WTC11 (cell line): Measurements from ENCODE around the gene CRKL. TPM values are rescaled to one million over a fixed set of nuclear protein-coding genes. Genes with fewer than 3 reads are reported as not detected.

Source experiments
- ATAC-seq: fragments of 200-7000 bp; cut with Tn5 transposase; 2 replicates; pipeline ENCODE4 v1.10.0; 2021; ENCODE audit warnings: mild to moderate bottlenecking, moderate library complexity
- CTCF ChIA-PET: fragments of 300-600 bp; sonication (Branson Sonifier 250); formaldehyde crosslinking; loops from one replicate; lab custom pipeline; 2021; ENCODE audit warnings: antibody characterized with exemption; lab: Charles Lee
- POLR2A ChIA-PET: fragments of 350-600 bp; sonication (Branson Sonifier 250); formaldehyde crosslinking; loops from one replicate; lab custom pipeline; 2021; ENCODE audit warnings: antibody characterized with exemption; lab: Charles Lee
- DNase-seq: peaks from one replicate; pipeline ENCODE4 v3.0.0; 2021; ENCODE audit warnings: low spot score
- H3K27ac Mint-ChIP-seq: 2 replicates; pipeline ENCODE4 v1.8.0; 2021; ENCODE audit warnings: mixed read lengths
- H3K27me3 Mint-ChIP-seq: 2 replicates; pipeline ENCODE4 v1.8.0; 2021; ENCODE audit warnings: low read depth, mild to moderate bottlenecking, moderate library complexity, mixed read lengths
- H3K36me3 Mint-ChIP-seq: 2 replicates; pipeline ENCODE4 v1.8.0; 2021; ENCODE audit warnings: mixed read lengths
- H3K4me1 Mint-ChIP-seq: 2 replicates; pipeline ENCODE4 v1.8.0; 2022; ENCODE audit warnings: mixed read lengths
- H3K4me3 Mint-ChIP-seq: 2 replicates; pipeline ENCODE4 v1.8.0; 2021; ENCODE audit warnings: mild to moderate bottlenecking, moderate library complexity, mixed read lengths
- H3K9me3 Mint-ChIP-seq: 2 replicates; pipeline ENCODE4 v1.8.0; 2021; ENCODE audit warnings: mixed read lengths
- AFF4 ChIP-seq: sonication (generic); formaldehyde crosslinking; IDR thresholded peaks from 2 replicates; pipeline ENCODE4 v1.8.1; 2023; ENCODE audit warnings: mild to moderate bottlenecking, missing genetic modification reagents, borderline replicate concordance
- ATF1 ChIP-seq: sonication (generic); formaldehyde crosslinking; IDR thresholded peaks from 2 replicates; pipeline ENCODE4 v1.8.1; 2023; ENCODE audit warnings: mild to moderate bottlenecking, moderate library complexity, missing genetic modification reagents
- ATF2 ChIP-seq: sonication (generic); formaldehyde crosslinking; IDR thresholded peaks from 2 replicates; pipeline ENCODE4 v1.8.1; 2022; ENCODE audit warnings: low read depth, missing genetic modification reagents, borderline replicate concordance
- ATF6 ChIP-seq: sonication (generic); formaldehyde crosslinking; IDR thresholded peaks from 2 replicates; pipeline ENCODE4 v1.8.1; 2023; ENCODE audit warnings: mild to moderate bottlenecking, missing genetic modification reagents
- ESRRA ChIP-seq: sonication (generic); formaldehyde crosslinking; IDR thresholded peaks from 2 replicates; pipeline ENCODE4 v1.8.1; 2022; ENCODE audit warnings: mild to moderate bottlenecking, missing genetic modification reagents, borderline replicate concordance
- FOXP1 ChIP-seq: sonication (generic); formaldehyde crosslinking; IDR thresholded peaks from 2 replicates; pipeline ENCODE4 v1.8.0; 2022; ENCODE audit warnings: missing genetic modification reagents, mild to moderate bottlenecking, moderate library complexity, borderline replicate concordance
- GABPB1 ChIP-seq: sonication (generic); formaldehyde crosslinking; IDR thresholded peaks from 2 replicates; pipeline ENCODE4 v1.8.1; 2023; ENCODE audit warnings: mild to moderate bottlenecking, missing genetic modification reagents
- GRHL2 ChIP-seq: fragments of 250-450 bp; sonication (Bioruptor Pico); IDR thresholded peaks from 2 replicates; pipeline ENCODE4 v1.8.0; 2022; ENCODE audit warnings: mild to moderate bottlenecking, moderate library complexity; ENCODE audit not compliant: insufficient replicate concordance, severe bottlenecking
- HMGXB4 ChIP-seq: sonication (generic); formaldehyde crosslinking; IDR thresholded peaks from 2 replicates; pipeline ENCODE4 v1.8.1; 2023; ENCODE audit warnings: mild to moderate bottlenecking, moderate library complexity, missing genetic modification reagents
- IRF2 ChIP-seq: sonication (generic); formaldehyde crosslinking; IDR thresholded peaks from 2 replicates; pipeline ENCODE4 v1.8.0; 2022; ENCODE audit warnings: low read depth, missing genetic modification reagents, borderline replicate concordance
- KAT7 ChIP-seq: sonication (generic); formaldehyde crosslinking; IDR thresholded peaks from 2 replicates; pipeline ENCODE4 v1.8.1; 2023; ENCODE audit warnings: missing genetic modification reagents, mild to moderate bottlenecking, borderline replicate concordance
- NR1H2 ChIP-seq: sonication (generic); formaldehyde crosslinking; IDR thresholded peaks from 2 replicates; pipeline ENCODE4 v1.9.0; 2021; ENCODE audit warnings: mild to moderate bottlenecking, moderate library complexity, missing genetic modification reagents
- RELA ChIP-seq: sonication (generic); formaldehyde crosslinking; IDR thresholded peaks from 2 replicates; pipeline ENCODE4 v1.8.1; 2022; ENCODE audit warnings: missing genetic modification reagents, mild to moderate bottlenecking, borderline replicate concordance
- SOX15 ChIP-seq: fragments of 250-450 bp; sonication (Bioruptor Pico); IDR thresholded peaks from 2 replicates; pipeline ENCODE4 v1.9.0; 2021; ENCODE audit warnings: mild to moderate bottlenecking
- TEAD4 ChIP-seq: sonication (generic); formaldehyde crosslinking; IDR thresholded peaks from 2 replicates; pipeline ENCODE4 v1.8.0; 2022; ENCODE audit warnings: mild to moderate bottlenecking, missing genetic modification reagents
- ZBTB21 ChIP-seq: sonication (generic); formaldehyde crosslinking; IDR thresholded peaks from 2 replicates; pipeline ENCODE4 v1.8.1; 2023; ENCODE audit warnings: mild to moderate bottlenecking, missing genetic modification reagents, borderline replicate concordance
- ZMAT4 ChIP-seq: fragments of 250-450 bp; sonication (Bioruptor Pico); IDR thresholded peaks from 2 replicates; pipeline ENCODE4 v1.9.0; 2021; ENCODE audit warnings: mild to moderate bottlenecking
- ZNF317 ChIP-seq: sonication (generic); formaldehyde crosslinking; IDR thresholded peaks from 2 replicates; pipeline ENCODE4 v1.8.1; 2023; ENCODE audit warnings: low read depth, mild to moderate bottlenecking, moderate library complexity, missing genetic modification reagents, borderline replicate concordance
- ZNF532 ChIP-seq: fragments of 250-450 bp; sonication (Bioruptor Pico); IDR thresholded peaks from 2 replicates; pipeline ENCODE4 v1.9.0; 2021; ENCODE audit warnings: mild to moderate bottlenecking, borderline replicate concordance
- total RNA-seq: library from RNA; stranded (reverse); gene quantifications from 3 replicates; pipeline ENCODE4 v1.2.3, GENCODE V29; 2021

CRKL gene
- total RNA-seq, 1 experiment from 2014 or later = 114 TPM

- no peak for ATAC-seq
- no peaks in the 10 kb centered on the region for H3K9me3 Mint-ChIP-seq
- TF ChIP-seq ZNF532 (CRISPR knock-in tag) = no peak
- no peak for TF ChIP-seq NR1H2
- no peak for TF ChIP-seq ZMAT4 (CRISPR knock-in tag)
- no peak for TF ChIP-seq RELA (CRISPR knock-in tag)
- no peak for TF ChIP-seq GABPB1 (CRISPR knock-in tag)
- no peak for TF ChIP-seq AFF4 (CRISPR knock-in tag)
- TF ChIP-seq TEAD4 (CRISPR knock-in tag) = no peak
- no peak for TF ChIP-seq ESRRA (CRISPR knock-in tag)
- no peak for TF ChIP-seq ATF2
- TF ChIP-seq HMGXB4 (CRISPR knock-in tag) = no peak
- no peak for TF ChIP-seq ZNF317 (CRISPR knock-in tag)
- TF ChIP-seq GRHL2 (CRISPR knock-in tag) = no peak
- TF ChIP-seq SOX15 = no peak
- no peak for TF ChIP-seq ATF1 (CRISPR knock-in tag)
- no peak for TF ChIP-seq FOXP1 (CRISPR knock-in tag)
- TF ChIP-seq IRF2 (CRISPR knock-in tag) = no peak
- TF ChIP-seq KAT7 = no peak
- no peak for TF ChIP-seq ATF6 (CRISPR knock-in tag)
- no peak for TF ChIP-seq ZBTB21 (CRISPR knock-in tag)
- DNase-seq = no peak
- no peaks in the 10 kb centered on the region for H3K27me3 Mint-ChIP-seq
- H3K4me1 Mint-ChIP-seq = no peaks in the 10 kb centered on the region
- CTCF ChIA-PET = interaction anchor here (1.3 kb wide), 1 partner anchor 11 kb away, joined by 3 read pairs; the partner anchor contains the start of gene LZTR1
- no peak overlapping the region for H3K27ac Mint-ChIP-seq
- POLR2A ChIA-PET = no interaction called here
- no peaks in the 10 kb centered on the region for H3K36me3 Mint-ChIP-seq
- H3K4me3 Mint-ChIP-seq = no peak overlapping the region
Observed at GRCh38 chr22:20993304-20994127, 76.3 kb downstream of the CRKL start.
